HepG2 (cell line): ENCODE data around the gene HOXA6. TPM values are rescaled to one million over a fixed set of nuclear protein-coding genes. Genes with fewer than 3 reads are reported as not detected.

Source experiments
- ATAC-seq: fragments of 200-7000 bp; cut with Tn5 transposase; 3 replicates; pipeline ENCODE4 v1.9.1; 2020; ENCODE audit warnings: mild to moderate bottlenecking, moderate library complexity
- BruUV-seq: library from RNA; stranded (reverse); fragments of 400-500 nt; replicated peaks from 2 replicates; lab custom pipeline; 2021; lab: Mats Ljungman, UMichigan
- CTCF ChIA-PET: fragments of 300-600 bp; formaldehyde crosslinking; extraction: SDS; loops from one replicate; lab custom pipeline; 2021; ENCODE audit warnings: low total read pairs, inconsistent platforms, low intra/inter-chr PET ratio; lab: Yijun Ruan, JAX
- POLR2A ChIA-PET: fragments of 350-600 bp; sonication (Branson Sonifier 250); formaldehyde crosslinking; loops from one replicate; lab custom pipeline; 2020; ENCODE audit warnings: antibody characterized with exemption, inconsistent platforms; lab: Yijun Ruan, JAX
- DNase-seq: peaks from one replicate; pipeline ENCODE4 v3.0.0-alpha.2; 2015; ENCODE audit warnings: low spot score
- FAIRE-seq: peaks from 3 replicates; lab custom pipeline; 2011; peaks lifted over from hg19 to GRCh38; lab: Jason Lieb, UNC
- H2AFZ ChIP-seq: one replicate; pipeline ENCODE4 v1.6.1; 2011; ENCODE audit warnings: low read length, inconsistent platforms
- H3K27ac ChIP-seq: fragments of 300-600 bp; 3 replicates; pipeline ENCODE4 v1.8.0; 2011; ENCODE audit warnings: mixed run types, mild to moderate bottlenecking, mixed read lengths, low read length, inconsistent platforms; ENCODE audit not compliant: insufficient read depth; ENCODE audit errors: extremely low read length
- H3K27me3 ChIP-seq, 2 experiments: fragments of 200-600 bp in 1 of 2; 2 replicates in 1 of 2; 3 replicates in 1 of 2; pipeline versions ENCODE4 v1.6.0 to v1.8.0; 2011; ENCODE audit warnings: low read length in 2 of 2, mild to moderate bottlenecking in 2 of 2, moderate library complexity in 2 of 2, inconsistent platforms in 1 of 2; ENCODE audit not compliant: insufficient read depth in 2 of 2, control insufficient read depth in 1 of 2
- H3K36me3 ChIP-seq, 2 experiments: fragments of 200-600 bp in 1 of 2; replicated peaks in 1 of 2; 2 replicates in 1 of 2; 3 replicates in 1 of 2; pipeline versions ENCODE4 v1.5.1 to v1.8.0; 2011; ENCODE audit warnings: low read length in 2 of 2, inconsistent platforms in 1 of 2; ENCODE audit not compliant: insufficient read depth in 2 of 2, control insufficient read depth in 1 of 2
- H3K4me1 ChIP-seq: 2 replicates; pipeline ENCODE4 v1.5.1; 2012; ENCODE audit warnings: low read length, inconsistent platforms; ENCODE audit not compliant: insufficient read depth
- H3K4me2 ChIP-seq: 2 replicates; pipeline ENCODE4 v1.6.0; 2011; ENCODE audit warnings: low read depth, low read length, inconsistent platforms
- H3K4me3 ChIP-seq, 3 experiments: fragments of 200-600 bp in 1 of 3; sonication (generic), shearing (Covaris generic) in 1 of 3; replicated peaks in 1 of 3; 2 replicates each; pipeline ENCODE4 v1.5.1; 2011 to 2016; ENCODE audit warnings: low read length in 3 of 3, inconsistent platforms in 2 of 3, low read depth in 2 of 3, mild to moderate bottlenecking in 2 of 3, control low read depth in 1 of 3, mixed read lengths in 1 of 3; ENCODE audit not compliant: insufficient read depth in 1 of 3
- H3K79me2 ChIP-seq: one replicate; pipeline ENCODE4 v1.6.1; 2011; ENCODE audit warnings: low read length, inconsistent platforms; ENCODE audit not compliant: insufficient read depth
- H3K9ac ChIP-seq: 2 replicates; pipeline ENCODE4 v1.6.0; 2011; ENCODE audit warnings: mild to moderate bottlenecking, low read depth, low read length, inconsistent platforms; ENCODE audit not compliant: insufficient read depth
- H3K9me3 ChIP-seq: 2 replicates; pipeline ENCODE4 v1.5.1; 2012; ENCODE audit warnings: mild to moderate bottlenecking, low read length
- H4K20me1 ChIP-seq: 2 replicates; pipeline ENCODE4 v1.6.0; 2011; ENCODE audit warnings: inconsistent platforms, mild to moderate bottlenecking, low read length, moderate library complexity; ENCODE audit not compliant: insufficient read depth
- BRD4 ChIP-seq: sonication (generic); formaldehyde crosslinking; IDR thresholded peaks from 2 replicates; pipeline ENCODE4 v1.4.0; 2020; ENCODE audit warnings: missing genetic modification reagents
- EHMT2 ChIP-seq: fragments of 200-600 bp; sonication (generic); IDR thresholded peaks from 2 replicates; pipeline ENCODE4 v1.7.0; 2017; ENCODE audit warnings: antibody characterized with exemption, low read depth, low read length, borderline replicate concordance
- HNRNPLL ChIP-seq: fragments of 200-400 bp; formaldehyde crosslinking; IDR thresholded peaks from 2 replicates; pipeline ENCODE4 v1.6.1; 2017; ENCODE audit warnings: mild to moderate bottlenecking, low read depth, low read length; ENCODE audit not compliant: poor library complexity, severe bottlenecking
- KLF11 ChIP-seq: IDR thresholded peaks from 2 replicates; pipeline ENCODE4 v1.6.1; 2016; ENCODE audit warnings: missing compliant biosample characterization
- POLR2AphosphoS5 ChIP-seq: IDR thresholded peaks from 2 replicates; pipeline ENCODE4 v1.6.1; 2012; ENCODE audit warnings: low read depth, low read length
- TRIM24 ChIP-seq: sonication (generic); formaldehyde crosslinking; IDR thresholded peaks from 2 replicates; pipeline ENCODE4 v1.8.0; 2022; ENCODE audit warnings: mild to moderate bottlenecking, missing genetic modification reagents
- ZNF329 ChIP-seq: sonication (generic); formaldehyde crosslinking; IDR thresholded peaks from 2 replicates; pipeline ENCODE4 v1.9.0; 2021; ENCODE audit warnings: low read depth, mild to moderate bottlenecking, missing genetic modification reagents
- WGBS: methylation state at CpG from one replicate; pipeline ENCODE4 v1.1.6; 2017; ENCODE audit warnings: low lambda C conversion rate; 5-methylcytosine and 5-hydroxymethylcytosine counted together
- in situ Hi-C: cut with HindIII; loops from 2 replicates; pipeline ENCODE4 v1.10.0; 2017; ENCODE audit warnings: low pct_unique_long_range_greater_than_20kb; ENCODE audit not compliant: extremely low pct_ligation_motif_present
- intact Hi-C: fragments of 100-400 bp; cut with micrococcal nuclease; formaldehyde crosslinking; loops from one replicate; pipeline ENCODE4 v1.10.0; 2022; ENCODE audit not compliant: unreplicated experiment
- polyA plus RNA-seq, 8 experiments: library from polyadenylated mRNA; depleted of rRNA in 3 of 8; stranded (reverse) in 7 of 8; unstranded in 1 of 8; fragments of >200 nt; fragmentation: Illumina TruSeq in 4 of 8; extraction: Trizol in 4 of 8; gene quantifications; 2 replicates each; pipeline versions ENCODE4 v1.2.1 to v1.2.3, GENCODE V29; 2011 to 2016; ENCODE audit warnings: low read depth in 4 of 8, missing spikeins in 1 of 8, mixed read lengths in 1 of 8; ENCODE audit not compliant: insufficient read depth in 1 of 8
- total RNA-seq, 5 experiments: library from RNA; depleted of rRNA; stranded (reverse); fragments of >200 nt; fragmentation: Illumina TruSeq; extraction: Trizol; gene quantifications; 2 replicates each; pipeline ENCODE4 v1.2.3, GENCODE V29; 2016; ENCODE audit warnings: low read depth in 1 of 5
- TF ChIP-seq, protein P1 (sequence below), 2 experiments: IDR thresholded peaks; 2 replicates each; pipeline ENCODE4 v1.6.1; 2011 to 2012; ENCODE audit warnings: low read length in 2 of 2, borderline replicate concordance in 1 of 2, low read depth in 1 of 2, mild to moderate bottlenecking in 1 of 2, moderate library complexity in 1 of 2
- TF ChIP-seq, protein P2 (sequence below): fragments of 450-650 bp; IDR thresholded peaks from 2 replicates; pipeline ENCODE4 v1.6.1; 2017; ENCODE audit warnings: mild to moderate bottlenecking

The HOXA6 gene
- total and polyA plus RNA-seq, 2 of the 13 experiments (the other 11 are each of a cell fraction or from before 2014, with no cell fraction given): 1.3 to 1.5 TPM

DNA sequence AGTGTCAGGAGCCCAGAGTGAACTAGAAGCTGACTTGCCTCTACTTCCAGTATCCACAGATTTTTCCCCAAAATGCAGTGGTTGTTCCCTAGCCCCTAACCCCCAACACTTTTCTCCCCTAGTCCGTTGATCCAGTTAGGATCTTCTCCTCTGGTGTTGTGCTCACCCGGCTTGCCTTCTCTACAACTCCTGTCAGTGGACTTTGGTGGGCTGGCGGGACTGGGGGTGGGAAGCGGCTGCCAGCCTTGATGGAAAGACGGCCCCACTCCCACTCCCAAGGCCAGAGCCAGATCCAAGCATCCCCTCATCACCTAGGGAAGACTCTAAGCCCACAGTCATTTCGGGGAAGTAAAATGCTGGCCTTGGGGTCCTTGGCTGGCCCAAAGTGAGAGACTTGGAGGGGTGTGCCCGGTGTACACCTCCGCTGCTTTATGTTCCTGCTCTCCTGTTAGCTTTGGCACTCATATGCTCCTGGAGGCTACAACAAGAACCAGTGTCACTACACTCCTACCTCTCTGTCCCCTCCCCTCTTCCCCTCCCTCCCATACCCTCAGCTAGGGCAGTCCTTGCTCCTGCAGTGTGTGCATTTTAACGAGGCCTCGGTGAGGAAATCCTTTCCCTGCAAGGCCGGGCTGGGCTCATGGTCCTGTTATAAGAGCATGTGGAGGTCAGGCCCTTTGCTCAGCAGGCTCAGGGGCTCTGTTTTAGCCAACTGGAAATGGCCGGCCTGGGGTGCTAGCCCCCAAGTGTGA, 27.5 kb upstream of the HOXA6 start:
- H3K79me2 ChIP-seq: no peaks in the 10 kb centered on the region
- ChIA-PET CTCF (no interaction called here), POLR2A (no interaction called here)
- FAIRE-seq: no peak
- BruUV-seq: no TSS peak
- no peaks in the 10 kb centered on the region for H4K20me1 ChIP-seq
- no peak overlapping the region for H3K4me3 ChIP-seq
- no peak overlapping the region for H2AFZ ChIP-seq
- no peaks in the 10 kb centered on the region for H3K9me3 ChIP-seq
- TF ChIP-seq HNRNPLL (no peak), TRIM24 (no peak), EHMT2 (no peak), KLF11 (CRISPR knock-in tag) (no peak), POLR2AphosphoS5 (no peak), BRD4 (CRISPR knock-in tag) (no peak), ZNF329 (CRISPR knock-in tag) (no peak)
- TF ChIP-seq, protein P1, sequence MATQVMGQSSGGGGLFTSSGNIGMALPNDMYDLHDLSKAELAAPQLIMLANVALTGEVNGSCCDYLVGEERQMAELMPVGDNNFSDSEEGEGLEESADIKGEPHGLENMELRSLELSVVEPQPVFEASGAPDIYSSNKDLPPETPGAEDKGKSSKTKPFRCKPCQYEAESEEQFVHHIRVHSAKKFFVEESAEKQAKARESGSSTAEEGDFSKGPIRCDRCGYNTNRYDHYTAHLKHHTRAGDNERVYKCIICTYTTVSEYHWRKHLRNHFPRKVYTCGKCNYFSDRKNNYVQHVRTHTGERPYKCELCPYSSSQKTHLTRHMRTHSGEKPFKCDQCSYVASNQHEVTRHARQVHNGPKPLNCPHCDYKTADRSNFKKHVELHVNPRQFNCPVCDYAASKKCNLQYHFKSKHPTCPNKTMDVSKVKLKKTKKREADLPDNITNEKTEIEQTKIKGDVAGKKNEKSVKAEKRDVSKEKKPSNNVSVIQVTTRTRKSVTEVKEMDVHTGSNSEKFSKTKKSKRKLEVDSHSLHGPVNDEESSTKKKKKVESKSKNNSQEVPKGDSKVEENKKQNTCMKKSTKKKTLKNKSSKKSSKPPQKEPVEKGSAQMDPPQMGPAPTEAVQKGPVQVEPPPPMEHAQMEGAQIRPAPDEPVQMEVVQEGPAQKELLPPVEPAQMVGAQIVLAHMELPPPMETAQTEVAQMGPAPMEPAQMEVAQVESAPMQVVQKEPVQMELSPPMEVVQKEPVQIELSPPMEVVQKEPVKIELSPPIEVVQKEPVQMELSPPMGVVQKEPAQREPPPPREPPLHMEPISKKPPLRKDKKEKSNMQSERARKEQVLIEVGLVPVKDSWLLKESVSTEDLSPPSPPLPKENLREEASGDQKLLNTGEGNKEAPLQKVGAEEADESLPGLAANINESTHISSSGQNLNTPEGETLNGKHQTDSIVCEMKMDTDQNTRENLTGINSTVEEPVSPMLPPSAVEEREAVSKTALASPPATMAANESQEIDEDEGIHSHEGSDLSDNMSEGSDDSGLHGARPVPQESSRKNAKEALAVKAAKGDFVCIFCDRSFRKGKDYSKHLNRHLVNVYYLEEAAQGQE (IDR thresholded peaks at IDR 0.05; ENCODE audit: borderline replicate concordance in 1 of 2, low read depth in 1 of 2, low read length in 2 of 2): no peak
- TF ChIP-seq, protein P2, sequence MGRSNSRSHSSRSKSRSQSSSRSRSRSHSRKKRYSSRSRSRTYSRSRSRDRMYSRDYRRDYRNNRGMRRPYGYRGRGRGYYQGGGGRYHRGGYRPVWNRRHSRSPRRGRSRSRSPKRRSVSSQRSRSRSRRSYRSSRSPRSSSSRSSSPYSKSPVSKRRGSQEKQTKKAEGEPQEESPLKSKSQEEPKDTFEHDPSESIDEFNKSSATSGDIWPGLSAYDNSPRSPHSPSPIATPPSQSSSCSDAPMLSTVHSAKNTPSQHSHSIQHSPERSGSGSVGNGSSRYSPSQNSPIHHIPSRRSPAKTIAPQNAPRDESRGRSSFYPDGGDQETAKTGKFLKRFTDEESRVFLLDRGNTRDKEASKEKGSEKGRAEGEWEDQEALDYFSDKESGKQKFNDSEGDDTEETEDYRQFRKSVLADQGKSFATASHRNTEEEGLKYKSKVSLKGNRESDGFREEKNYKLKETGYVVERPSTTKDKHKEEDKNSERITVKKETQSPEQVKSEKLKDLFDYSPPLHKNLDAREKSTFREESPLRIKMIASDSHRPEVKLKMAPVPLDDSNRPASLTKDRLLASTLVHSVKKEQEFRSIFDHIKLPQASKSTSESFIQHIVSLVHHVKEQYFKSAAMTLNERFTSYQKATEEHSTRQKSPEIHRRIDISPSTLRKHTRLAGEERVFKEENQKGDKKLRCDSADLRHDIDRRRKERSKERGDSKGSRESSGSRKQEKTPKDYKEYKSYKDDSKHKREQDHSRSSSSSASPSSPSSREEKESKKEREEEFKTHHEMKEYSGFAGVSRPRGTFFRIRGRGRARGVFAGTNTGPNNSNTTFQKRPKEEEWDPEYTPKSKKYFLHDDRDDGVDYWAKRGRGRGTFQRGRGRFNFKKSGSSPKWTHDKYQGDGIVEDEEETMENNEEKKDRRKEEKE: no peak
- no peaks in the 10 kb centered on the region for H3K36me3 ChIP-seq
- peak; percentile 9; the same call in 1 of the 3 replicates for ATAC-seq
- no peak for DNase-seq
- H3K27me3 ChIP-seq: peaks cover 0 to 74% of the 10 kb centered on the region in 2 experiments
- H3K27ac ChIP-seq: no peak overlapping the region
- in situ Hi-C loops: loop anchor here (25.0 kb wide), 1 partner anchor 1088 kb away; no protein-coding TSS in a partner anchor
- H3K9ac ChIP-seq: no peak overlapping the region
- 52% methylated on average over 11 of the region's 12 CpGs for WGBS
- no peak overlapping the region for H3K4me2 ChIP-seq
- intact Hi-C loops: no loop called here
- H3K4me1 ChIP-seq: peaks cover 29% of the 10 kb centered on the region
